ENCODE measurements around the gene CCDC134.

The CCDC134 gene

DNA sequence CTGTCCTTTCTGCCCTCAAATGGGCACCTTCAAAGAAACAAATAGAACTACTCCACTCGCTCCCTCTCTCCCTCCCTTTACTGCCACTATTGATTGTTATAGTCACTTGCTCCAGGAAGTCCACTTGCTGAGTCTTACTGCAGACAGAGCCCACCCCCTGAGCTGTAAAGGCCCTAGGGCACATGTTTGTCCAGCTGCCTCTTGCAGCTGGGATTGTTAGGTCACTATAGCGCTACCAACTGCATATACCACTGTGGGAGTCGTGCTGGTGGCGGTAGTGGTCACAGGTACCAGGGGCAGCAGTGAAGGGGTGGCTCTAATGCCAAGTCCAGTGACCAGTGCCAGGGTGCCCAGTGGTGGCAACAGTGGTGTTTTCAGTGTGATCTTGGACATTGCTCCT is 28.0 kb downstream of the CCDC134 start:
- TF ChIP-seq, protein P1, sequence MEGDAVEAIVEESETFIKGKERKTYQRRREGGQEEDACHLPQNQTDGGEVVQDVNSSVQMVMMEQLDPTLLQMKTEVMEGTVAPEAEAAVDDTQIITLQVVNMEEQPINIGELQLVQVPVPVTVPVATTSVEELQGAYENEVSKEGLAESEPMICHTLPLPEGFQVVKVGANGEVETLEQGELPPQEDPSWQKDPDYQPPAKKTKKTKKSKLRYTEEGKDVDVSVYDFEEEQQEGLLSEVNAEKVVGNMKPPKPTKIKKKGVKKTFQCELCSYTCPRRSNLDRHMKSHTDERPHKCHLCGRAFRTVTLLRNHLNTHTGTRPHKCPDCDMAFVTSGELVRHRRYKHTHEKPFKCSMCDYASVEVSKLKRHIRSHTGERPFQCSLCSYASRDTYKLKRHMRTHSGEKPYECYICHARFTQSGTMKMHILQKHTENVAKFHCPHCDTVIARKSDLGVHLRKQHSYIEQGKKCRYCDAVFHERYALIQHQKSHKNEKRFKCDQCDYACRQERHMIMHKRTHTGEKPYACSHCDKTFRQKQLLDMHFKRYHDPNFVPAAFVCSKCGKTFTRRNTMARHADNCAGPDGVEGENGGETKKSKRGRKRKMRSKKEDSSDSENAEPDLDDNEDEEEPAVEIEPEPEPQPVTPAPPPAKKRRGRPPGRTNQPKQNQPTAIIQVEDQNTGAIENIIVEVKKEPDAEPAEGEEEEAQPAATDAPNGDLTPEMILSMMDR (IDR thresholded peaks at IDR 0.05; ENCODE audit: borderline replicate concordance, insufficient read depth, low read depth, low read length): no peak
- H3K4me3 ChIP-seq (ENCODE audit: low read depth, low read length): no peak overlapping the region

DNA sequence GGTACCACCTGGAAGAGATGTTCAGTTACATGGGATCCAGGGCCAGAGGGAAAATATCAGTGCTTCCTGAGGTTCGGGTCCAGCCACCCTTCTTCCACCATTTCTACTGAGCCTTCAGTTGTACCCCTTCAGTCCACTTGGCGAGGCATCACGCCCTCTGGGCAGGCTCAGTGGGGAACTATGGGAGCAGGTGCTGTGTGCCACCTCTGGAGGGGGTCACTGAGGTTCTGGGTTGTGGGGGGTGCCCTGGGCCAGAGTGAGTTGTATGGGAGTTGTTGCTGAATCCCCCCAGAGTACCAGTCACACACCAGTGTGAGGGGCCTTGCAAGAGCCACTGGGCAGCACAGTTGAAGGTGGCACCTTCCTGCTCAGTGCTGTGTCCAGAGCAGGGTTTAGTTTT is 29.7 kb downstream of the CCDC134 start:
- no peak overlapping the region for H3K4me3 ChIP-seq (ENCODE audit: low read depth, low read length)
- TF ChIP-seq, protein P1 (IDR thresholded peaks at IDR 0.05; ENCODE audit: borderline replicate concordance, insufficient read depth, low read depth, low read length): 0 out of 2 replicates have a peak, but pooled peaks have one; percentile 10

DNA sequence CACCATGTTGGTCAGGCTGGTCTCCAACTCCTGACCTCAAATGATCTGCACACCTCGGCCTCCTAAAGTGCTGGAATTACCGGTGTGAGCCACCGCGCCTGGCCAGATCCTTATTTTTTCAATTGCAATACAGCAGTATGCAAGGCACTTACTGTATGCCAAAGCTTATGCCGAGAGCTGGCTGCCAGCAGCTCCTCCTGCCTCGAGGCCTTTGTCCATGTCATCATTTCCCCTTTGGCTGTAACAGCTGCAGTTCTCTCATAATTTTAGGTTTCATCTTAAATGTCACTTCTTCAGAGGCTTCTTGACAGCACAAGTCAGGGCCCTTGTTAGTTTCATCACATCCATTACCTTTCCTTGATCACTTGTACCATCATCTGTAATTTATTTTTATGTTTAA is 30.9 kb downstream of the CCDC134 start:
- H3K4me3 ChIP-seq (ENCODE audit: low read depth, low read length): no peak overlapping the region
- TF ChIP-seq, protein P1 (IDR thresholded peaks at IDR 0.05; ENCODE audit: borderline replicate concordance, insufficient read depth, low read depth, low read length): no peak

DNA sequence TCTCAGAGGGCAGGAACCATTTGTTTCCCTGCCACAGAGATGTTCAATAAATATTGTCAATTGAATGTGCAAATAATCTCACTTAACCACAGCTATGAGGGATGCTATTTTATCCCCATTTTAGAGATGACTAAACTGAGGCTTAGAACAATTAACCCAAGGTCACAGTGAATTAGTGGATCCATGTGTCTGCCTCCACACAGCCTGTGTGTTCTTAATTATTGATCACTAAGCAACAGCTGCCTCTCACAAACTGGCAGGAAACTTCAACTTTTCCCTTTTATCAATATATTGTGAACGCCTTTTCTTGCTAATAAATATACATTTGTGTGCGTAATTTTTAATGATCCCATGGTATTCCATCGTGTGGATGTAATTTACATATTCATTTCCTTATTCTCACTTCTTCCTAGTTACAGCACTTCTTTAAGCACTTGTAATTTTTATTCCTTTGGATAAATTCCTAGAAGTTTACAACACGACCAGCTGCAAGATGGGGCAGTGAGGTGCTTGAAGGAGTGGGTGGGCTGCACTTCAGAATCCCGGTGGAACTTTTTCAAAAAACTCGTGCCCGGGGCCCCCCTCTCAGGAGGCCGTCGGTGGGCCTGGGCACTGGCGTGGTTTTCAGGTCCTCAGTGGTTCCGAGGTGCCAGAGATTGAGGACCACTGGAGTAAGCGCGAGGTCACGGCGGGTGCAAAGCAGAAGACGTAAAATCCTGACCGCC is 31.5 kb downstream of the CCDC134 start:
- H3K4me3 ChIP-seq (ENCODE audit: low read depth, low read length): peak overlapping the region; percentile 64
- TF ChIP-seq, protein P1 (IDR thresholded peaks at IDR 0.05; ENCODE audit: borderline replicate concordance, insufficient read depth, low read depth, low read length): no peak

DNA sequence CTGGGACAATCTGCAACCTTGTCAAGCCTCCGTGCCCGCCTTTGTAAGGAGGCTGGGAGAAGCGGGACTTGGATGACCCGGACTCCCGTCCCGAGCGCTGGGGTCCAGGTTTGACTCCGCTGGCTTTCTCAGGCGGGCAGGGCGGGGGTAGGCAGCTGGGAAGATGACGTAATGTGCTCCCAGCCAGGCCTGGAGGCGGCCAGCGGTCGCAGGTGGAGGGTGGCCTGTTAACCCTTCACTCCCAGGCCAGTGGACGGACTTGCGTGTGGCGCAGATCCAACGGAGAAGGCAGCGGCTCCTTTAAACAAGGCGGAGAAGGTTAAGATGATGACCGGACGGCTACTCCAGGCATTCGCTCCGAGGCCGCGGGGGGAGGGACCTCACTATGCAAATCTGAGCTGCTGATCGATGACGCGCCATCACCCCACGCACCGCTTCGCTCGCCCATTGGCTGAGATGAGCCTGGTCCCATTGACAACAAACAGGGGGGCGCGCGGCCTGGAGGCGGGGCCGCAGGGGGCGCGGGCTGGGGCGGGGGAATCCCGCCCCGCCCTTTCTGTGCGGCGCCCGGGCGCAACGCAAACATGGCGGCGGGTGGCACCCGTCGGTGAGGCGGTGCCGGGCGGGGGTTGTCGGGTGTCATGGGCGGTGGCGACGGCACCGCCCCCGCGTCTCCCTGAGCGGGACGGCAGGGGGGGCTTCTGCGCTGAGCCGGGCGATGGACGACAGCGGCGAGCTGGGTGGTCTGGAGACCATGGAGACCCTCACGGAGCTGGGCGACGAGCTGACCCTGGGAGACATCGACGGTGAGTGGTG is 32.3 kb downstream of the CCDC134 start, which contains the start of gene SREBF2:
Gene SREBF2, plus strand, starts transcription at position 553 of the 816 bp plus-strand sequence. Its CDS starts 166 bp downstream, at position 719.
- peak within 1 kb of the TSS; percentile 94 for H3K4me3 ChIP-seq (ENCODE audit: low read depth, low read length)
- TF ChIP-seq, protein P1 (IDR thresholded peaks at IDR 0.05; ENCODE audit: borderline replicate concordance, insufficient read depth, low read depth, low read length): peak; percentile 11; the same call in 1 of the 2 replicates

DNA sequence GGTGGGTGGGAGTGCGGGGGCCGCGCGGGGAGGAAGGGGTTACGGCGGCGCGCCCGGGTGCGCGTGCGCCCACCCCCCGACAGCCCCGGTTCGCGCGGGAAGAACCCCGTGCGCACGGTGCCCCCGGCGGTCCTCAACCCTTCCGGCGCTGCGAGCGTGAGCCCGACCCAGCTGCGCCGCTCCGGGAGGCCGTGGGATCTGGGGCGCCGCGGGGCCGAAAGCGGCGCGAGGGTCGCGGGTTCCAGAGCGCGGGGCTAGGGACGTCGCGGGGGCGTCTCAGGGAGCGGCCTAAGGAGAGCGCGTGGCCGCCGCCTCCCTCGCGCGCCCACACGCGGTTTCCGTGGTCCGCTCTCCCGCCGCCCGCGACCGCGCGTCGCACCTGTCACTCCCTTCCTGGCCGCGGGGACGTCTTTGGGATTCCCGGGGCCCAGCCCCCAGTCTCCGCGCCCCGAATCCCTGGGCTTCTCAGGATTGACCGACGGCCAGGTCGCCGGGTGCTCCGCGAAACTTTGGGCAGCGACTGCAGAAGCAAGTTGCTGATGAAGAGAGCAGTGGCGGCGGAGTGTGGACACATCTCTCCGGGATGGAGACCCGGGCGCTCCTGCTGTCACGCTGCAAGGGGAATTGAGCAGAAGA is 33.0 kb downstream of the CCDC134 start:
- TF ChIP-seq, protein P1 (IDR thresholded peaks at IDR 0.05; ENCODE audit: borderline replicate concordance, insufficient read depth, low read depth, low read length): no peak
- peak overlapping the region; percentile 94 for H3K4me3 ChIP-seq (ENCODE audit: low read depth, low read length)

Measured in GM12875 (cell line).